Stimulated activated CD8-positive, alpha-beta memory T cell treated with anti-CD3 and anti-CD28 coated beads, Interleukin-12 subunit alpha, Interleukin-12 subunit beta, amount 100 ng/mL, for 24 hours (primary cell): ENCODE data around the gene TGOLN2.

Experiments
- DNase-seq: peaks from one replicate; pipeline ENCODE4 v3.0.0-alpha.2; 2020; ENCODE audit errors: extremely low read depth

The TGOLN2 gene

GRCh38 chr2:85308896-85309555 is 18.8 kb downstream of the TGOLN2 start:
- DNase-seq: no peak

- no peak for DNase-seq
Measured at GRCh38 chr2:85308201-85308600, 19.6 kb downstream of the TGOLN2 start.

GRCh38 chr2:85307527-85307897 is 20.3 kb downstream of the TGOLN2 start:
- no peak for DNase-seq

DNA sequence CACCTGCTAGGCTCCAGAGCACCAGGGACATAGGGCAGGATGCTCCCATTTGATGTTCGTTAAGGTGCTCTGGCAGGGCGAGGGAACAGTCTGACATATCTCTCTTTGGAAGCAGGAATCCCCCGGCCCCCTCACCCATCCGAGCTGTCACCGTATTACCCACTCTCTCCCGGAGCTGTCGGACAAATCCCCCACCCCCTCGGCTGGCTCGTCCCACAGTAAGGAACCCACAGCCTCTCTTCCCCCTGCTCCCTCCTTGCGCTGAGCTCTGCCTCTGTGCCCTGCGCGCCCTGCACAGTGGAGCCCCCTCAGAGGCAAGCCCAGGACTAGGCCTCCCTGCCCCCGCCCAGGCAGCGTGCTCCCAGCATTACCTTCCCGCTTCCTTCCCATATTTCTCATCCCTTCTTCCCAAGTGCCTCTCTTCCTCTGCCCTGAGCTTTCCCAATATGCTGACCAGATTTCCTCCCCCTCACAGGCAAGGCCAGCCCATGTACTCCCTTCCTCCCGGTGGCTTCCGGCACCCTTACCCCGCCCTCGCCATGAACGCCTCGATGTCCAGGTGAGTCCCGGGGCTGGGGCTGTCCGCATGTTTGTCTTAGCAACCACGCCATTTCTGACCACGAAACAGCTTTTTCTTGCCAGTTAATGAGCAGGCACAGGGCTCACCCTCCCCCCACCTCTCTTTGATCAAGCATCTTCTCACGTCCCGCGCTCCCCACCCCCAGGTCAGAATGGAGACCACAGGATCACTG is 23.8 kb downstream of the TGOLN2 start:
- DNase-seq: no peak

DNA sequence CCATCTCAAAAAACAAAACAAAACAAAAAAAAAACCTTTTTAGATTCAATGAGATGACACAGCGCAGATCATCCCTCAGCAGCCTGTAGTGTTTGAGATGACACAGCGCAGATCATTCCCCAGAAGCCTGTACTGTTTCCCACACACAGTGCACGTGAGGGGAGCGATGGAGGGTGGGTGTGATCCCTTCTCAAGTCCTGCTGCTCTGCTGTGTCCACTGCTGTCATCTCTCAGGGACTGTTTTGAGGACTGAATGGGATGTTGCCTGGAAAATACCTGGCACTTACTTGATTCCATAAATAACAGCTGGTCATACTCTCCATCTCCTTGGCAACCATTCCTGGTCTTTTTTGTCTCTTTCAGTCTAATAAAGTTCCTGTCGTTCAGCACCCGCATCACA is 25.7 kb downstream of the TGOLN2 start:
- no peak for DNase-seq

DNA sequence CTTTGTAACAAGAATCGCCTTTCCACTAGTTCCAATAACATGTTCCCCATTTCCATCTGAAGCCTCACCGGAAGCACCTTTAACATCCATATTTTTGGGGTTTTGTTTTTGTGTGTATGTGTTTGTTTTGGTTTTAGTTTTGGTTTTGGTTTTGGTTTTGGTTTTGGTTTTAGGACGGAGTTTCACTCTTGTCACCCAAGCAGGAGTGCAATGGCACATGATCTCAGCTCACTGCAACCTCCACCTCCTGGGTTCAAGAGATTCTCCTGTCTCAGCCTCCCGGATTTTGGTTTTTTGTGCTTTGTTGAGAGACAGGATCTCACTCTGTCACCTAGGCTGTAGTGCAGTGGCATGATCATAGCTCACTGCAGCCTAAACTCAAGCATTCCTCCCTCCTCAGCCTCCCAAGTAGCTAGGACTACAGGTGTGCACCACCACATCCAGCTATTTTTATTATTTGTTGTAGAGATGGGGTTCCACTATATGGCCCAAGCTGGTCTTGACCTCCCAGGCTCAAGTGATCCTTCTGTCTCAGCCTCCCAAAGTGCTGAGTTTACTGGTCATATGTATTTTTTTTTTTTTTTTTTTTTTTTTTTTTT is 36.3 kb downstream of the TGOLN2 start:
- DNase-seq: no peak

DNA sequence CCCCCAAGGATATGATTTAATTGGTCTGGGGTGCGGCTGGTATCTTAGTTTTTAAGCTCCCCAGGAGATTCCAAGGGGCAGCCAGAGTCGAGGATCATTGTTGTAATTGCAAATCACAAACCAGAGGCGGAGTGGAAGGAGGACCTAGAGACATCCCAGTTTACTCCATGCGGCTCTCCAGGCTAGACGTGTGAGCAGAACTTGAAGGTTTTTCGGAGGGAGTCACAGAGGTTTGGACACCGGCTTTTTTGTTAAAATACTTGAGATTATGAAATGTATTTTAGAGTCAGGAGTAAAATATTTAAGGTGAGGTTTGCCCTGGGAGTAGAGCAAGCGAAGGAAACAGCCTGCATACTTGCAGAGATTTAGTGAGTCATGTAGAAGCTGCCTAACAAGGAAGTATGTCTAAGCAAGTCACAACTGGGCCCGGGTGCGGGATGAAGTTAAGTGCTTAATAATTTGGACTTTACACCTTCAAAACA is 39.5 kb downstream of the TGOLN2 start:
- no peak for DNase-seq

DNA sequence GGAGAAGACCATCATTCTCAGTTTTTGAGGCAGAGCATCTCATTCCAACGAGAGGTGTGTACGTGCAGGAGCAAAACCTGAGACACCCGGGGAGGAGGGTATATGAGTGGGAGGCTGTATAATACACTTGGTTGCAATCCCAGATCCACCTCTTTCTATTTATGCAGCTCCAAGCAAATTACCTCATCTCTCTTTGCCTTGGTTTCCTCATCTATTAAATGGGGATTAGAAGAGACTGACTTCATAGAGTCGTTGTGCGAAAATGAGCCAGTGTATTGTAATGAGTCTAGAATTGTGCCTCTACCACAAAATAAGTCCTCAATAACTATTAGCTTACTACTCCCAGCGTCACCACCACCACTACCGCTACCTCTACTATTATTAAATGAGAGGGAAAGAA is 40.1 kb downstream of the TGOLN2 start:
- DNase-seq: no peak

- no peak for DNase-seq
Measured at GRCh38 chr2:85286918-85287317, 40.9 kb downstream of the TGOLN2 start.

- no peak for DNase-seq
Measured at GRCh38 chr2:85283641-85284040, 44.1 kb downstream of the TGOLN2 start.

GRCh38 chr2:85282914-85283313 is 44.9 kb downstream of the TGOLN2 start:
- DNase-seq: no peak

GRCh38 chr2:85281553-85281952 is 46.2 kb downstream of the TGOLN2 start:
- DNase-seq: no peak

DNA sequence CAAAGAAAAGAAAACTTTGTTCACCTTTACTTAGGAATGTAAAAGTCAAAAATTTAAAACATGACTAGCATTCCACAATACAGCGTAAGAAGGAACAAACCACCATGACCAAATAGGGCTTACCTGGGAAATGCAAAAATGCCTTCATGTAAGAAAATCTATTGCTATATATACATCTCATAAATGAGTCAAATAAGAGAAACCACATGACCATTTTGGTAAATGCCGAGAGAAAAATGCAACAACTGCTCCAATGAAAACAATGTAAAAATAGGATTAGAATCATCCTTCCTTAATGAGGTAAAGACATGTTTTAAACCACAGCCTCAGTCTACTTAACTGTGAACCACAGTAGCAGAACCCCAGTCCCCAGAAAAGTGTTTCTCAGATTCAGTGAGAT is 49.4 kb downstream of the TGOLN2 start:
- DNase-seq: no peak

DNA sequence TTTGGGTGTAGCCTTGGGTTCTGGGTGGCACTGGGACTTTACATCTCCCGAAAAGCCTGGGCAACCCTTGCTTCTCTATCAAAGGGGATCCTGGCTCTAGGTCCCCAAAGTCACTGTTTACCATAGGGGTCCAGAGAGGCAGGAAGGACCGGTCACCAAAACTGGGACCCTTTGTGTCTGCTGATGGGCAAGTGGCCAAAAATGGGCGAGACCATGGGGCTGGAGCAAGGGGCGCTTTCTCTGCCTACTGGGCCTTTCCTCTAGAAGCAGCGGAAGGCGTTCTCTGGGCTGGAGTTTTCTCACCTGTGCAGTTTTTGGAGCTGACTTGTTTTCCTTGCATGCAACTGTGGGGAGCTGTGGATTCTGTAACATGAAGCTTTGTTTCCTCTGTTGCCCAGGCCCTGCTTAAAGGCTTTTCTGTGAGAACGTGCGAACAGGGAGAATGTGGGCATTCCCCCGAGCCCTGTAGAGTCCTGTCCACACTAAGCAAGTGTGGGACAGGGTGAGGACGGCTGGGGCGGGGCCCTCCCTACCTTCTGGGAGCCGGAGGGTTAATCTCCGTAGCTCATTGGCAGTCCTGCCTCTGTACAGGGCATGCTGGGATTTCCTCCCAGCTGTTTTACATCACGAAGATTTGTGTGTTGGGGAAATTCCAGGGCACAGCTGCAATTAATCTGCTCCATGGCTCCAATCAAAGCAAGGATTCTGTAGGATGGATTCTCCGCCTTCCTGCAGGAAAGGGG is 50.2 kb downstream of the TGOLN2 start:
- DNase-seq: no peak

GRCh38 chr2:85276571-85277118 is 51.1 kb downstream of the TGOLN2 start:
- DNase-seq: no peak

DNA sequence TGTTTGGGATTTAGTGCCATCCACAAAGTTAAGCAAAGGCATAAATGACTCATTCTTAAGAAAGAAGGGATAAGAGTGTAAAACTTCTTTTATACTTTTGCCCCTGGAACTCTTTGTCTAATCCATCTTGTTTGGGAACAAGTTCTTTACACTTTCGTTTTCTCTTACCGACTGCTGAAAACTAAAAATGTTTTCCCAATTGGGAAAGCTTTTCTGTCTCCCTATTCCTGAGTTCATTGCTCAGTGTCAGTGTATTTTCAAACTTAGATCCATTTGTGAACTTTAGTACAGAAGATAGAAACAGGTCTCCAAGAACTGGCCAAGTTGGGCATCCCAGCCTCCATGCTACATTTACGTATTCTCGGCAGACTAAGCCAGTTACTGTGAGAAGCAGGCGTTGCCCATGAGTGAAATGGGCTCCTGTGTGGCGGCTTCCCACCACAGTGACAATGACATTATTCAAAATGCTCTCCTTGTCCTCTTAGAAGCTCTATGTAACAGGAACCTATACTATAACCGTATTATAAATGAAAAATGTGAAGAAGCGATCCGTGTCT is 51.7 kb downstream of the TGOLN2 start:
- no peak for DNase-seq

- DNase-seq: no peak
Measured at GRCh38 chr2:85273738-85274731, 53.8 kb downstream of the TGOLN2 start.

- DNase-seq: no peak
Measured at GRCh38 chr2:85272357-85272756, 55.4 kb downstream of the TGOLN2 start.

GRCh38 chr2:85269959-85270358 is 57.8 kb downstream of the TGOLN2 start:
- DNase-seq: no peak
